GM13976 (cell line): ENCODE data around the gene CBR4.
"Not testable (repeated sequence)": the region's sequence is repeated elsewhere in the genome, so short reads cannot be mapped to it uniquely, and the experiment has no call there.

ENCODE experiments used
- DNase-seq: peaks from one replicate; pipeline ENCODE4 v3.0.0; 2012; ENCODE audit warnings: low spot score
- CTCF ChIP-seq: IDR thresholded peaks from 2 replicates; pipeline ENCODE4 v1.5.1; 2012; ENCODE audit warnings: borderline replicate concordance, mild to moderate bottlenecking; ENCODE audit not compliant: insufficient read depth; ENCODE audit errors: extremely low read depth, missing control alignments, control extremely low read depth
- in situ Hi-C: fragments of 300-500 bp; cut with MboI; formaldehyde crosslinking; loops from one replicate; pipeline ENCODE4 v1.12.0; 2022; ENCODE audit warnings: low sequenced_read_pairs, mixed read lengths, inconsistent platforms; ENCODE audit not compliant: unreplicated experiment

Gene CBR4

GRCh38 chr4:168995537-168996295 lies 14.3 kb downstream of the CBR4 start:
- TF ChIP-seq CTCF = no peak
- in situ Hi-C loops = no loop called here
- DNase-seq = no peak

- no peak for TF ChIP-seq CTCF
- no peak for DNase-seq
- in situ Hi-C loops = no loop called here
Measured at GRCh38 chr4:168994958-168995357, 15.1 kb downstream of the CBR4 start.

GRCh38 chr4:168993714-168994510 lies 16.1 kb downstream of the CBR4 start:
- TF ChIP-seq CTCF = no peak
- DNase-seq = no peak
- in situ Hi-C loops = no loop called here

DNA sequence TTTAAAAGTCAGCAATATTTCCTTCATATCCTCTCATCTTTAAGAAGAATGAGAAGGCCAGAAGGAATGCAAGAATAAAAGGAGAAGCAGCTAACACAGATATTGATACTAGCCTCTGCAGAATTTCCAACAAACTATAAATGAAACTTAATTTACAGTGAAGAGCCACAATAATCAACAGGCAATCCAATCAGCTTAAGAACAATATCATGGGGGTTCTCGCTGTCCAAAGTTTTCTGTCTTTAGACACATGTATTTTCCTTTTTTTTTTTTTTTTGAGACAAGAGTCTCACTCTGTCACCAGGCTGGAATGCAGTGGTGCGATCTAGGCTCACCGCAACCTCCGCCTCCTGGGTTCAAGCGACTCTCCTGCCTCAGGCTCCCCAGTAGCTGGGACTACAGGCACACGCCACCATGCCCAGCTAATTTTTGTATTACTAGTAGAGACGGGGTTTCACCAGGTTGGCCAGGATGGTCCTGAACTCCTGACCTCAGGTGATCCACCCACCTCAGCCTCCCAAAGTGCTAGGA lies 17.0 kb downstream of the CBR4 start:
- DNase-seq, in situ Hi-C loops: not testable (repeated sequence)

- in situ Hi-C loops = no loop called here
- DNase-seq = no peak
- TF ChIP-seq CTCF = no peak
Measured at GRCh38 chr4:168981942-168982341, 28.1 kb downstream of the CBR4 start.

DNA sequence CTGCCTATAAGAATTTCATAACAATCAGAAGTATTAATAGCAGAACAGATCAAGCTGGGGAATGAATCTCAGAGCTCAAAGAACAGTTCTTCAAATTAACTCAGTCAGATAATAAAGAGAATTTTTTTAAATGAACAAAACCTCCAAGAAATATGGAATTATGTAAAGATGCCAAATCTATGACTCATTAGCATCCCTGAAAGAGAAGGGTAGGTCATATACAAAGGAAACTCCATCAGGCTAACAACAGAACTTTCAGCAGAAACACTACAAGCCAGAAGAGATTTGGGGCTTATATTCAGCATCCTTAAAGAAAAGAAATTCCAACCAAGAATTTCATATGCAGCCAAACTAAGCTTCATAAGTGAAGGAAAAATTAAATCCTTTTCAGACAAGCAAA lies 28.6 kb downstream of the CBR4 start:
- in situ Hi-C loops = no loop called here
- DNase-seq = no peak
- TF ChIP-seq CTCF = no peak

GRCh38 chr4:168979338-168979737 lies 30.7 kb downstream of the CBR4 start:
- in situ Hi-C loops = no loop called here

More at GRCh38 chr4:168979338-168979737, 30.7 kb downstream of the CBR4 start:
- DNase-seq = no peak
- TF ChIP-seq CTCF = no peak
